NCI-H2227 (cell line): Measurements from ENCODE around the gene ANKS6.
"Not testable (repeated sequence)": the region's sequence is repeated elsewhere in the genome, so short reads cannot be mapped to it uniquely, and the experiment has no call there.

Source experiments
- DNase-seq: peaks from one replicate; lab custom pipeline; 2025; ENCODE audit not compliant: unreplicated experiment; lab: John Stamatoyannopoulos, UW

Gene ANKS6

GRCh38 chr9:98707166-98708102, 88.9 kb downstream of the ANKS6 start:
- DNase-seq = peak; percentile 64

- DNase-seq = no peak
Observed at GRCh38 chr9:98706651-98707165, 89.6 kb downstream of the ANKS6 start.

- no peak for DNase-seq
Observed at GRCh38 chr9:98702835-98703380, 93.4 kb downstream of the ANKS6 start.

GRCh38 chr9:98702340-98702739, 94.0 kb downstream of the ANKS6 start:
- DNase-seq = no peak

- no peak for DNase-seq
Observed at GRCh38 chr9:98701576-98701975, 94.8 kb downstream of the ANKS6 start.

GRCh38 chr9:98700801-98701200, 95.6 kb downstream of the ANKS6 start:
- no peak for DNase-seq

GRCh38 chr9:98698856-98699255, 97.5 kb downstream of the ANKS6 start:
- no peak for DNase-seq

GRCh38 chr9:98694943-98695342, 101.4 kb downstream of the ANKS6 start:
- DNase-seq = no peak

- DNase-seq = no peak
Observed at GRCh38 chr9:98692392-98692791, 104.0 kb downstream of the ANKS6 start.

- DNase-seq = no peak
Observed at GRCh38 chr9:98691890-98692289, 104.5 kb downstream of the ANKS6 start.

- DNase-seq = no peak
Observed at GRCh38 chr9:98690686-98691085, 105.7 kb downstream of the ANKS6 start.

GRCh38 chr9:98688710-98689495, 107.5 kb downstream of the ANKS6 start:
- no peak for DNase-seq

- no peak for DNase-seq
Observed at GRCh38 chr9:98687911-98688310, 108.4 kb downstream of the ANKS6 start.

- DNase-seq = no peak
Observed at GRCh38 chr9:98686961-98687855, 109.1 kb downstream of the ANKS6 start.

- not testable (repeated sequence) for DNase-seq
Observed at GRCh38 chr9:98684816-98685215, 111.5 kb downstream of the ANKS6 start.
